DOHH2 (cell line): ENCODE data around the gene TSLP.

Source experiments
- H3F3A ChIP-seq: fragments of 200-600 bp; sonication (generic), shearing (Covaris generic); 2 replicates; pipeline ENCODE4 v1.6.0; 2016; ENCODE audit warnings: antibody characterized with exemption, mild to moderate bottlenecking; ENCODE audit not compliant: control insufficient read depth, insufficient read depth
- H3K27ac ChIP-seq: fragments of 200-600 bp; sonication (generic); 2 replicates; pipeline ENCODE4 v1.5.1; 2014; ENCODE audit warnings: low read depth, mild to moderate bottlenecking, low read length, moderate library complexity
- H3K27me3 ChIP-seq: fragments of 200-600 bp; sonication (generic); 2 replicates; pipeline ENCODE4 v1.6.1; 2014; ENCODE audit warnings: mild to moderate bottlenecking, low read length, mixed read lengths; ENCODE audit not compliant: control insufficient read depth
- H3K36me3 ChIP-seq: fragments of 200-600 bp; sonication (generic); 2 replicates; pipeline ENCODE4 v1.6.1; 2014; ENCODE audit warnings: mild to moderate bottlenecking, low read length, moderate library complexity, mixed read lengths; ENCODE audit not compliant: control insufficient read depth
- H3K4me1 ChIP-seq: fragments of 200-600 bp; sonication (generic); 2 replicates; pipeline ENCODE4 v1.6.1; 2014; ENCODE audit warnings: mild to moderate bottlenecking, low read length, mixed read lengths; ENCODE audit not compliant: control insufficient read depth
- H3K4me2 ChIP-seq: fragments of 200-600 bp; sonication (generic); 2 replicates; pipeline ENCODE4 v1.6.0; 2014; ENCODE audit warnings: mild to moderate bottlenecking, low read length, moderate library complexity
- H3K4me3 ChIP-seq: fragments of 200-600 bp; sonication (generic); 2 replicates; pipeline ENCODE4 v1.5.1; 2014; ENCODE audit warnings: mild to moderate bottlenecking, low read length, mixed read lengths
- H3K79me2 ChIP-seq: fragments of 200-600 bp; sonication (generic); 2 replicates; pipeline ENCODE4 v1.6.1; 2014; ENCODE audit warnings: mild to moderate bottlenecking, low read length, mixed read lengths; ENCODE audit not compliant: control insufficient read depth
- H3K9me2 ChIP-seq: fragments of 200-600 bp; sonication (generic); replicated peaks from 2 replicates; pipeline ENCODE4 v1.6.1; 2014; ENCODE audit warnings: mild to moderate bottlenecking, low read length, mixed read lengths; ENCODE audit not compliant: control insufficient read depth
- H3K9me3 ChIP-seq: fragments of 200-600 bp; sonication (generic); 2 replicates; pipeline ENCODE4 v1.6.1; 2014; ENCODE audit warnings: antibody characterized with exemption, low read length, mixed read lengths; ENCODE audit not compliant: control insufficient read depth, insufficient read depth
- H4K20me1 ChIP-seq: fragments of 200-600 bp; sonication (generic); 2 replicates; pipeline ENCODE4 v1.6.0; 2014; ENCODE audit warnings: low read depth, mild to moderate bottlenecking, antibody characterized with exemption, low read length, moderate library complexity; ENCODE audit not compliant: control insufficient read depth, insufficient read depth
- CTCF ChIP-seq: fragments of 200-600 bp; sonication (generic); IDR thresholded peaks from one replicate; pipeline ENCODE4 v1.5.1; 2014; ENCODE audit warnings: antibody characterized with exemption, mild to moderate bottlenecking, low read depth, low read length; ENCODE audit not compliant: poor library complexity, severe bottlenecking
- EZH2phosphoT487 ChIP-seq: fragments of 200-600 bp; sonication (generic); IDR thresholded peaks from 2 replicates; pipeline ENCODE4 v1.6.1; 2017; ENCODE audit warnings: borderline replicate concordance, mild to moderate bottlenecking, antibody characterized with exemption, low read length, moderate library complexity, mixed read lengths

Gene TSLP

GRCh38 chr5:111061618-111062017 is 9.9 kb upstream of the TSLP start:
- no peaks in the 10 kb centered on the region for H3F3A ChIP-seq
- TF ChIP-seq CTCF (no peak), EZH2phosphoT487 (no peak)
- H3K79me2 ChIP-seq = no peaks in the 10 kb centered on the region

DNA sequence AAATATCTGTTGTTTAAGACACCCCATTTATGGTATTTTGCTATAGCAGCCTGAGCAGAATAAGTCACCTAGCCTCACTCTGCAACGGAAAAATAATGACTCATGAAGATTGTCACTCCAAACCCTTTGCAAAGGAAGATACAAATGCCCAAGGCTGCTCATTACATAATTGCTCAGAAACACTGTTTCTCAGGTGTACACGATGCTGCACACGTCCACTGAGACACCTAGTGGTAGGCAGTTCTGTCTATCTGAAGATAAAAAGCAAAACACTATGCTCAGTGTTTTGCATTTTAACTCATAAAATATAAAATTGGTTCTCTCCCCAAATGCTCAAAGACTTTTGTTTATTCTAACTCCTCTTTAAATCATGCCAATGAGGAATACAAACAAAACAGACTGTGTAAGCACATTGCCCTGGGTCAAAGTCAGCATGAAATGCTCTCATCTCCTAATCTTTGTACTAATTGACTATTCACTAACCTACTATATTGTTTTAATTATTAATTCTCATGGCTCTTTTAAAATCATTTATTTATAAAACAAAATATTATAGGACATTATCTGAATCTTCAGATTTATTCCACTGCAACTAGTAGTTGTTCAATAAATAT is 7.7 kb upstream of the TSLP start:
- H3K9me2 ChIP-seq = no peaks in the 10 kb centered on the region
- no peaks in the 10 kb centered on the region for H3K36me3 ChIP-seq
- H3K9me3 ChIP-seq = no peaks in the 10 kb centered on the region
- H3F3A ChIP-seq = no peaks in the 10 kb centered on the region
- H3K4me2 ChIP-seq = no peak overlapping the region
- no peak overlapping the region for H3K4me3 ChIP-seq
- H3K27ac ChIP-seq = no peak overlapping the region
- H3K4me1 ChIP-seq = no peaks in the 10 kb centered on the region
- no peaks in the 10 kb centered on the region for H4K20me1 ChIP-seq
- H3K27me3 ChIP-seq = peaks cover 26% of the 10 kb centered on the region
- H3K79me2 ChIP-seq = no peaks in the 10 kb centered on the region
- TF ChIP-seq CTCF = peak; percentile 58
- TF ChIP-seq EZH2phosphoT487 = no peak

More at GRCh38 chr5:111061618-111062017, 9.9 kb upstream of the TSLP start:
- Histone ChIP-seq H3K9me3 (no peaks in the 10 kb centered on the region), H3K27ac (no peak overlapping the region), H3K9me2 (no peaks in the 10 kb centered on the region), H3K4me3 (no peak overlapping the region), H3K27me3 (peaks cover 8% of the 10 kb centered on the region; the same call in 1 of the 2 replicates), H3K4me1 (no peaks in the 10 kb centered on the region), H3K4me2 (no peak overlapping the region), H3K36me3 (no peaks in the 10 kb centered on the region), H4K20me1 (no peaks in the 10 kb centered on the region)

GRCh38 chr5:111066261-111066938 is 5.1 kb upstream of the TSLP start:
- Histone ChIP-seq H3K79me2 (no peaks in the 10 kb centered on the region), H3K4me1 (no peaks in the 10 kb centered on the region), H3K4me3 (no peak overlapping the region), H3K36me3 (no peaks in the 10 kb centered on the region), H4K20me1 (no peaks in the 10 kb centered on the region), H3K4me2 (no peak overlapping the region), H3K9me3 (no peaks in the 10 kb centered on the region), H3F3A (no peaks in the 10 kb centered on the region), H3K9me2 (no peaks in the 10 kb centered on the region), H3K27me3 (peaks cover 50% of the 10 kb centered on the region), H3K27ac (no peak overlapping the region)
- no peak for TF ChIP-seq EZH2phosphoT487

DNA sequence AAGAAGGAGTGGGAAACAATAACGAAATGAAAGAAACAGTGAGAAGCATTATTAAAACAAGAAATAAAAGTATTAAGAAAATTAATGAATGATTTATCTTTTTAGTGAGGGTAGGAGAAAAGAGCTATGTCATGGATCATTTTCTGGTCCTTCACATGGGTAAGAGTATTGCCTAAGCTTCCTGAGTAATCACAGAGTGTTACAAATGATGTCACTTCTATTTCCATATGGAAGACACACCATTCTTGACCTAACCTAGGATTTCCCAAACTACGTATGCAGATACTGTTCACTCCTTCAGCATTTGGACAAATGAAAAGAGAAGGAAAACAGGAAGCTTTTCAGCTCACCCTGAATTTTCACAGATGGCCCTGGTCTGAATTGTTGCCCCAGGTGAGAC is 3.3 kb upstream of the TSLP start:
- Histone ChIP-seq H3K4me1 (peaks cover 5% of the 10 kb centered on the region), H3K36me3 (no peaks in the 10 kb centered on the region), H3K4me2 (no peak overlapping the region), H3K27ac (no peak overlapping the region), H3F3A (peaks cover 4% of the 10 kb centered on the region), H3K9me3 (no peaks in the 10 kb centered on the region), H3K79me2 (no peaks in the 10 kb centered on the region), H4K20me1 (no peaks in the 10 kb centered on the region), H3K9me2 (no peaks in the 10 kb centered on the region), H3K4me3 (no peak overlapping the region), H3K27me3 (peaks cover 67% of the 10 kb centered on the region)
- no peak for TF ChIP-seq EZH2phosphoT487
- TF ChIP-seq CTCF = no peak
